Fibroblast of mammary gland (primary cell): ENCODE results near the gene LIMA1.
"Not testable (repeated sequence)": the region's sequence is repeated elsewhere in the genome, so short reads cannot be mapped to it uniquely, and the experiment has no call there.

Experiments
- DNase-seq: peaks from one replicate; pipeline ENCODE4 v3.0.0-alpha.2; 2010; ENCODE audit warnings: low read depth
- H3K4me3 ChIP-seq: 2 replicates; pipeline ENCODE4 v1.5.1; 2011; ENCODE audit warnings: low read depth, mild to moderate bottlenecking, low read length, moderate library complexity; ENCODE audit not compliant: control insufficient read depth
- CTCF ChIP-seq: conservative IDR thresholded peaks from 2 replicates; pipeline ENCODE4 v1.5.1; 2011; ENCODE audit warnings: low read depth, low read length, inconsistent platforms; ENCODE audit not compliant: control insufficient read depth, insufficient read depth

Gene LIMA1

GRCh38 chr12:50151047-50151687 lies 132.2 kb downstream of the LIMA1 start:
- TF ChIP-seq CTCF: no peak
- peak; percentile 49 for DNase-seq
- H3K4me3 ChIP-seq: no peak overlapping the region

GRCh38 chr12:50149311-50149710 lies 134.0 kb downstream of the LIMA1 start:
- TF ChIP-seq CTCF: no peak
- no peak for DNase-seq
- no peak overlapping the region for H3K4me3 ChIP-seq

- not testable (repeated sequence) for DNase-seq, H3K4me3 ChIP-seq
These were observed 135.3 kb downstream of the LIMA1 start for GRCh38 chr12:50148011-50148410.

- TF ChIP-seq CTCF: no peak
- no peak for DNase-seq
- H3K4me3 ChIP-seq: no peak overlapping the region
These were observed 136.0 kb downstream of the LIMA1 start for GRCh38 chr12:50147281-50147680.

- H3K4me3 ChIP-seq: no peak overlapping the region
- DNase-seq: no peak
- no peak for TF ChIP-seq CTCF
These were observed 137.9 kb downstream of the LIMA1 start for GRCh38 chr12:50145439-50145838.

GRCh38 chr12:50142993-50143392 lies 140.3 kb downstream of the LIMA1 start:
- no peak overlapping the region for H3K4me3 ChIP-seq
- DNase-seq: no peak
- TF ChIP-seq CTCF: no peak

- TF ChIP-seq CTCF: peak; percentile 62
- DNase-seq: peak; percentile 76
- no peak overlapping the region for H3K4me3 ChIP-seq
These were observed 150.7 kb downstream of the LIMA1 start for GRCh38 chr12:50132505-50133135.
